Measurements from ENCODE around the gene PATZ1.

The PATZ1 gene

DNA sequence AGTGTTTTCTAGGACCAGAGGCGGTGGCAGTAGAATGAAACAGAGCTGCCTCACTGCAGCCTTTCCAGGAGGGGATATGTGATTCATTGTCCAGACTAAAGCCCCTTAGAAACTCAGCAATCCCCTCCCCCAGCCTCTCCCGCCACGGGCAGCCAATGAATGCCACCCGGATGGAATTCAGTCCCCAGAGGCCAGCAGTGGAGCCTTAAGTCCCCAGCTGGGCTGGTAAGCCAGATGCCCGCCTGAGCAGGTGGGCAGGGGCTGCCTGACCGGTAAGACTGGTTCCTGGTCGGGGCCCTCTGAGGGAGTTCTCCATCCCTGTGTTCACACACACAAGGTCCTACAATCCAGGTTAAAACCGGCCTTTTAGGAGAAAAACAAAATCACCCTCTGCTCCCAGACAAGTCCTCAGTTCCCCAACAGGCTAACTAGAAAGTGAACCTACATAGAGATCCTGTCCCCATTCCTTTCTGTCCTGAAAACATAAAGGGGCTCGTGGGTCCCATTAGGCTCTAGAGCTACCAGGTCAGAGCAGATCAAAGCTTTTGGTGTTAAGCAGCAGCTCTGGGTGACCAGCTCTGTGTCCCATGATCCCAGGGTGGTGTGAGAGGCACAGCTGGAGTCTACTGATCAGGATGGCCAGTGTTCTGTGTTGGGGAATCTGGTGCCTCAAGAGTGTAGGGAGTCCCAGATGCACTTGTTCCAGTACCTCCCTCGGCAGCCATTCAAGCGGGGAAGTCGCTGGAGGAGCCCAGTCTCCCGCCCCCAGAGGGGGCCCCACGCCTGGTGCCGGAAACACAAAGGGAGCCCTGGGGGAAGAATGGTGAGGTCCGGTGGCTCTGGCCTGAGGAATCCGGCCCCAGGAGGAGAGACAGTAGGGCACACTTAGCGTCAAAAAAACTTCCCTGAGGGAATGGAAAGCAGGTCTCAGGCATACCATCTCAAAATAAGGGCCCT lies 2.6 kb downstream of the PATZ1 start:
- no peak for DNase-seq (ENCODE audit: low read depth in 1 of 2, low spot score in 1 of 2)

DNA sequence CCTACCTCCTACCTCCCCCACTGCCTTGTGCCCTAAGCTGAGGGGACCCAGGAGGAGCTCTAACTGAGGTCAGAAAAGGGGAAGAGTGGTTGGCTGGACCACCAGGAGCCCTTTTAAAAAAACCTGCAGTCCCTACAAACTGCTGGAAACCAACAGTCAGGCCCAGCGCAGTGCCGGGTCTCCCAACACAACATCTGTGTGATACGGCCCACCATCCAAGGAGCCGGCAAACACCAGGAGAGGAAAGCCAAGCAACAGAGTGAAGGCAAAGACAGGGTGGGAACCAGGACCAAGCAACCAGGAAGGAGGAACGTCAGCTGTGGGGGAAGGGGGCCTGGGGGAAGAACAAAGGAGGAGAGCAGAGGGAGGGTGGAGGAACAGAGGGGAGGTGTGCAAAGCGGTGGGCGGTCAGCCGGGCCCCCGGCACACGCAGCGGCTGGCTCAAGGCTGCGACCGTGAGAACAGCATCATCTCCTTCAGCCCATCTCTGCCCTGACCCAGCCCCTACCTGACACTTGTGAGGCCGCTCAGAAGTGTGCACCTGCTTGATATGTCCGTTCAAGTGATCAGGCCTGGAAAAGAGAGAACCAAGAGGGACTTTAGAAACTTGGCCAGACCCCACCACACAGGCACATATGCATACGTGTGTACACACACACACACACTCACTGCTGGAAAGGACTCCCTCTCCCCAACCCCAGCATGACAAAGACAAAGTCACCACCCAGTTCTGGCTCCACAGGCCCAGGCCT lies 3.6 kb downstream of the PATZ1 start:
- no peak for DNase-seq (ENCODE audit: low read depth in 1 of 2, low spot score in 1 of 2)

DNA sequence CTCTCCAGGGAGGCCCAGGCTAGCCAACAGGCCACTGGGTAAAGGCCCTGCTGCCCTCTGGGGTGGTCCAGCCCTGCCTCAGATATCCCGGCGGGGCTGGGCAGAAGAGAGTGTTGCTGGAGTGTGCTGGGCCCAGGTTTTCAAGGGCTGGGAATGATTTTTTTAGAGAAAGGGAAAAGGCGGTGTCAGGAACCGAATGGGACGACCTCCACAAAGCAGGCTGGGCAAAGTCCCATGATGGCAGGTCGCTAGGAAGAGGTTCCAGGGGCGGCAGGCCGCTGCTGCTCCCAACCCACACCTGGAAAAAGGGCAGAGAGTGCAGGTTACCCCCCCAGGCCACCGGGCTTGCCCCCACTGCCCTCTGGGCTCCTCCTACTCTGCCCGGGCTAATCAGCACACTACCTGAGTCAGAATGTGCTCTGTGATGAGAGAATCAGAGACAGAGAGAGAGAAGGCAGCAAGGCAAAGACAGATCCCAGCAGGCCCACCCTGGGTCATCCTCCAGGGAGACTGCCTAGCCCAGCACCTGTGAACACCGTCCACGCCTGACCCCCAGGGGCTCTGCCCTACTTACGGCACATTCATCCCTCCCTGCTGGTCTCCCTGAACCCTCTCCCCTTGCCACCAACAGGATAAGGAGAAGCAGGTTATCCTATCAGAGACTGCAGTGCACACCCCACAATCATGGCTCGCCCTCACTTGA lies 4.6 kb downstream of the PATZ1 start:
- no peak for DNase-seq (ENCODE audit: low read depth in 1 of 2, low spot score in 1 of 2)

DNA sequence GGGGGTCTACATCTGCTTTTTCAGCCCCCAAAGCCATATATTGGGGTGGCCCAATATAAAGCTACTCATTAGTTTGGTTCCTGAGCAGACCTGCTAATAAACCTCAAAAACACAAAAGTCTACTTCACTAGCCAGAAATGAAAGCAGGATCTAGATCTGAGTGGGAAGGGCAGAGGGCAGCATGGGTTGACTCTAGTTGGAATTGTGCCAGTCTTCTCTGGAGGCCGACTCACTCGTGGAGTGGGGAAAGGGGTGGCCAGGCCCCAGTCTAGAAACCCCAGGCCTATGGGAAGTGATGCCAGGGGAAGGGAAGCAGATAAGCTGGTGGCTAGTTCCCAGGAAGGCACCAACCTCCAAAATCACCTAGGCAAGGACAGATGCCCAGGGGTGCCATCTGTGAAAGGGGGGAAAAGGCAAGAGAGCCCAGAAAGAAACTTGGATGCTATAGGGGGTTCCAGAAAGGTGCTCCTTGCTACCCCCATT lies 5.3 kb downstream of the PATZ1 start:
- no peak for DNase-seq (ENCODE audit: low read depth in 1 of 2, low spot score in 1 of 2)

DNA sequence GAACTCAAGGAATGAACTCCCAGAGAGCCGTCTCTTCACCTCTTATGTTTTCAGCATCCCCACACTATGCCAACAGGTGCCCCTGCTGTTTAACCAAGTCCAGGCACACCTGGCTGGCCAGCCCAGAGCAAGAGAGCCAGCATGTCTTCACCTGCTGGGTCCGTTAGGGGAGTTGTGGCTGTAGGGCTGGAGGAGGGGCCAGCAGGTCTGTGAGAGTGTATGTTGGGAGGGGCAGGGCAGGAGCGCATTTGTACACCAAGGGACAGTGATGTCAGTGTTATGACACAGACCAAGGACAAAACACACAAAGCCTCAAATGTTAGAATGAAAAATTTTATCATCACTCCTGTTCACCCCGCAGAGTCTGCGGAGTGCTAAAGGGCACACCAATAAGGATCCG lies 5.8 kb downstream of the PATZ1 start:
- no peak for DNase-seq (ENCODE audit: low read depth in 1 of 2, low spot score in 1 of 2)

DNA sequence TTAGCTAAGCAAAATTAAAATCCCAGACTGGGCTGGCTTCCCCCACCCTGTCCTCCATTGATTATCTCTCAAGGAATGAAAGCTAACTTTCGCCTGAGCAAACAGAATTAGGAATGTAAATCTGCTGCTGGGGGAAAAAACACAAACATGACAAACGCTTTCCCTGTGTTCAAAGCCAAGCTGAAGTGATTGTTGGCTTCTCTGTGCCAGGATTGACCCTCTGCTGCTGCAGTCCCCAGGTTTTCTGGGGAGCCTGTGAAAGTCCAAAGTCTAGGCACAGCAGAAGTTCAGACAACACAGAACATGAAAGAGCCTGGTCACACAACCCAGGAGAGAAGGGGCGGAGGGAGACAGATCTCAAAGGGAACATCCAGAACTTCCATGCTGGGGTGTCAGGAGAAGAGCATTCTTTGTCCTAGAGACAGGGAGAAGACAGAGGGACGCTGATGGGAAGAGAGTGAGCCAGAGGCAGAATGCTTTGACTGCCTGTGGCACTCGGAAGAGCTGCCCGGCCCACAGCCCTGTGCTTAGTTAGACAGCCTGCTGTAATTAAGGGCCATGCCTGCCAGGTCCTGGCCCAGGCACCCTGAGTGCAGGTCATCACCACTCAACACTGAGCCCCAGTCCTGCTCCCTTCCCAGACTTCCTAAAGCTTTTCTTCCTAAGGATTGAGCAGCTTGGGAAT lies 6.9 kb downstream of the PATZ1 start:
- DNase-seq (ENCODE audit: low read depth in 1 of 2, low spot score in 1 of 2) = no peak

DNA sequence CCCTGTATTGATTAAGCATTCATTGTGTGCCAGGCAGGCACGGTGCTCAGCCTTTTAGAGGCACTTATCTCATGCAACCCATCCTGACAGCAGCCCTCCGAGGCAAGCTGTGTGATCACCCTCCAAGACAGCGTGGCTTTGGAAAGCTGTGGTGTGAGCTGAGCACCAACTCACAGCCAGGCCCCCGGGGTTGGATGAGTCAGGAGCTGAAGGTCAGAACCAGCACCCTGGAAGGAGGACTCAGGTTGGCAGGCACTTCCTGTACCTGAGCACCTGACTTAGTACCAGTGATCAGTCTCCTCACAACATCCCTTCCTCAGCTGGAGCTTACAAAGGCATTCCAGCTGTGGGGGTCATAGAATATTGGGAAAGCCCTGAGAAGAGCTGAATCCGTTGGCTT lies 9.0 kb downstream of the PATZ1 start:
- no peak for DNase-seq (ENCODE audit: low read depth in 1 of 2, low spot score in 1 of 2)

DNA sequence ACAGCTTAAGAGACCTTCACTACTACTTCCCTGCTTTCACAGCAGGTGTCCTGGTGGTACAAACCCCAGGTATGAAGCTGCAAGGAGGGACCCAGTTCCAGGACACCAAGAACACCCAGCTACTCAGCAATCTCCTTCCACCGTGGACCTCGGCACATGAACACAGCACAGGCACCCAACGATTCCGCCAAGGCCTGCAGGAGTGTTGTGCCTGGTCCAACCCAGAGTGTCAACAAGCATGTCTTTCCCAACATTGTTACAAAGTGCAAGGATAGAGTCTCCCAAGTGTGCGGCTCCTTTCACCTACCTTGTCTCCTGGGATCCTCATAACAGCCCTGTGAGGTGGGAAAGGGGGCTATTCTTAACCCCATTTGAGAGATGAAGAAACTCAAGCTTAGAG lies 11.8 kb downstream of the PATZ1 start:
- DNase-seq (ENCODE audit: low read depth in 1 of 2, low spot score in 1 of 2) = no peak

DNA sequence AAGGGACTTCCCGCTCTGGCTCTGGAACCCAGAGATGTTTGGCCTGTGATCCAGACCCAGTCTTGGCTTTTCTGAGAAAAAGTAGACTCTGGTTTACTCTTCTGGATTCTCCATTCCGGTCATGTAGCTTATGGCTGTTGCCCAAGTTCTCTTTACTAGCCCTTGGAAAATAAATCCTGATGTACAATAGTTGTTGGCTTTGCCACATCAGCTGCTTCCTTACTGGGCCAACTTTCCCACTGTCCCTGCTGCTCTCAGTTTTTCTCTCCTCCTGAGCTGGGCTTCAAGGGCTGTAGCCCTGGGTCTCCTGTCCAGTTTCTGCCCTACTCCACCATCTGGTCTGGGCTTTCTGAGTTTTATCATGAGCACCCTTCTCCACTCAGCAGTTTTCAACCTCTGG lies 12.5 kb downstream of the PATZ1 start:
- DNase-seq (ENCODE audit: low read depth in 1 of 2, low spot score in 1 of 2) = no peak

DNA sequence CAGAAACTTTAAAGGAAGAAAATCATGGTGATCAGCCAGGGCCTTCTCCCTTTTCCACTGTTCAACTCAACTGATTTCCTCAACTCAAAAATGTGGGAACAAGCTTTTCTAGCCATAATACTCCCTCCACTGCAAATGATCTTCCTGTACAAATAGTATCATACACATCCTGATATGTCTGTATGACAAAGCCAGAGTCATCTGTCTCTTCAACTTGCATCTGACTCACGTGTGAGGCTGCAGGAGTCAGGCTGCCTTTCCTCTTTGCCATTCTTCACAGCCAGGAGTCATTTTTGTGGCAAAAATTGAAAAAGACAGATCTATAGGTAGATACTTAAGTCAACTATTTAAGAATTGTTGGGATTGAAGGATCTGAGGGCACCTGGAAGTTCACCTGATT lies 13.3 kb downstream of the PATZ1 start:
- DNase-seq (ENCODE audit: low read depth in 1 of 2, low spot score in 1 of 2) = no peak

DNA sequence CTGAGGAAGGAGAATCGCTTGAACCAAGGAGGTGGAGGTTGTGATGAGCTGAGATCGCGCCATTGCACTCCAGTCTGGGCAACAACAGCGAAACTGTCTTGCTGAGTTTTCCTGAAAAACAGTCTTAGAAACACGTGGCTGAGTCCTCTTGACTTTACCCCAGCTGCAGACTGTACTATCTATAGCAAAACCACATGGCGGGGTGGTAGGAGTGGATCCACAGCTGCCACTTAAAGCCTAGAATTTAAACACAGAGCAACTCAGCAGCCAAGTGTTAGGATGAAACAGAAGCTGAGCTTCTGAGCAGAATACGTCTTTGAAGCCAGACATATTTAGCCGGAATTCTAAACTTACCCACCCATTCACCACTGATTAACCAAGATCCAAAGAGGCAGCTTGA lies 14.1 kb downstream of the PATZ1 start:
- no peak for DNase-seq (ENCODE audit: low read depth in 1 of 2, low spot score in 1 of 2)

DNA sequence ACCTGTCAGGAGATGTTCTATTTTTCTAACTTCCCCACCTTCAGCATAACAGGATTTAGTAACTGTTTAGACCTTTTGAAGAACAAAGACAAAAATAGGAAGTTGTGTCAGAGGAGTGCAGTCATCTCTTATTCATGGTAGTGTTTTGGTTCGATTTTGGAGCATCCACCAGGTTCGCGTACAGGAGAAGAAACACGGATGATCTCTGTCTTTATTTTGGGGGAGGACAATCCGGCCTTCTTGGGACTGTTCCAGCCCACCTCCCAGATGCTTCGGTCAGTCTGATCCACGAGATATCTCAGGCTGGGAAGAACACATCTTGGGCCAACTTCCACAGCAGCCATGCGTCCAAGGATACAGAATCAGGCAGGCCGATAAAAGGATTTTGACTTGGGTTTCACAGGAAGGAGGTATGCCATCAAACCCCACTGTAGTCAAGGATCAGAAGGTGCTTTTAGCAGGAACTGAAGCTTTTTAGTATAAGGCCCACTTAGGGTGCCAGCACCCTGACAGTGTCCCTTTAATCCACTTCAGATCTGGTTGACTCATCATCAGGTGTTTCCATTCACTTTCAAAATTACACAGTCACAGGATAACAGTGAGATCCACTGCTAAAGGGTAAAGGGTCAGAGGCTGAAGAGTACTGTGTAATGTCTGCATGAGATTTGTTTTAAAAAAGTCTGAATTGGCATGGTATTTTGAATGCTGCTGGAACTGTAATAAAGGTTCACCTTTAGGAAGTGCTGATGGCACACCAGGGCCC lies 16.5 kb downstream of the PATZ1 start:
- no peak for DNase-seq (ENCODE audit: low read depth in 1 of 2, low spot score in 1 of 2)

DNA sequence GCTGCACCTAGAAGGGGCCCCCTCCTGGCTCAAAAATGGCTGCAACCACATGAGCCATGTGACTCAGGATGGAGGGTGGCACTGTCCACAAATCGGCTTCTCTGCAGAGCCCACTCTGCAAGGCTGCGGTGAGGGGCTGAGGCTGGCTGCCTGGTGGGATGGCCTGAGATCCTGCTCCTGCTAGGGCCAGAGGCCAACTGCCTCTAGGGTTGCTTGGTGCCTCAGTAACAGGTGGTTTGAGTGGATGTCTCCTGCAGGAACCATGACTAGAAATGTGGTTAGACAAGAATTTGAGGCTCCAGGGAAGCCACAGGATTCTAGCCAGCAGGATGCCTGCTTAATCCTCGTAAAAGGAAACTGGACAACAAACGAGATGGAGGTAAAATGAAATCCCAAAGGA lies 17.1 kb downstream of the PATZ1 start:
- no peak for DNase-seq (ENCODE audit: low read depth in 1 of 2, low spot score in 1 of 2)

DNA sequence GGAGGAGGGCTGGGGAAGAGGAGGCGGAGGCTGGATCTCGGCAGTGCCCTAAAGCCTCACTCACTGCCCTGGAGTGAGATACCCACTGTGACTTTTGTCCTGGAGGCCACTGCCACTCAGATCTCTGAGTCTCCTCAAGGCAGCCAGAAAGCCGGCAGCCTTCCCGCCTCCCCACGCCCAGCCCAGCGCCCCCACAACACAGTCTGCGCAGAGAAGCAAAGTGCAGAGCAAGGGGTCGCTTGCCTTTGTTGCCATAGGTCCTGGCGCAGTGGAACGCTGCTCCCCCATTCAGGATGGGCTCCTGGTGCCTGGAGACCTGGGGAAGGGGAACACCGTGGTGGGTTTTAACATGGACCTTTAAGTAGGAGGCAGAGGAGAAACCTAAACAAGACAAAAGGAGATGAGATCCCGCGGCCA lies 17.6 kb downstream of the PATZ1 start:
- no peak for DNase-seq (ENCODE audit: low read depth in 1 of 2, low spot score in 1 of 2)

DNA sequence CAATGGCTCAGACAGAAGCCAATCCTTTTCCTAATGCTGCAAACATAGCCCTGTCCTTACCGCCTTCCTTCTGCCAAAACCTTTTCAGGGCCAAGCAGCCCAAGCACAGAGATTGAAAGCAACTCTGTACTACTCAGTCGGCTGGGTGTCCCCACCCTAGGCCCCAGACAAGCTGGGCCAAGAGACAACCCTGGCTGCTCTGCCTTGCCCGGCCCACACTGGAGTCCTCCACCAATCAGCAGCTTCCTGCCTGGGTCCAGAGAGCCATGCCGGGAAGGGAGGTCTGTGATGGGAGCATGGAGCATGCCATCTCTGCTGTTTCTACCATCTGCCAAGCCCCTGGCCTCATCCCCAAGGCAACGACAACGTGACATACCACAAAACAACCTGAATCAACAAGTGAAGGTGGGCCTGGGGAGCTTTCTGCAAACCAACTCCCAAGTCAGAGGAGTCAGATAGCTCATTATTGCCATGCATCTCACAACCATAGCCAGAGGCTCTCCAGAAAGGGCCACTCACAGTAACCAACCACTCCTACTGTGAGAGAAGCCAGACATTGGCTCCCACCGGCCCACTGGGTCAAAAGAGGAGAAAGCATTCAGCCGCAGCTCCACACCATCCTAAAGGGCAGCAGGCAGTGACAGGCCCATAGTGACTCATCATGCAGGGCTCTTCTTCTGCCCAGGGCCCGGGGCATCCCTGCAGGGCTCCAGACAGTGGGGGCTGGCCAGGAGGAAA lies 18.2 kb downstream of the PATZ1 start:
- DNase-seq (ENCODE audit: low read depth in 1 of 2, low spot score in 1 of 2) = no peak

DNA sequence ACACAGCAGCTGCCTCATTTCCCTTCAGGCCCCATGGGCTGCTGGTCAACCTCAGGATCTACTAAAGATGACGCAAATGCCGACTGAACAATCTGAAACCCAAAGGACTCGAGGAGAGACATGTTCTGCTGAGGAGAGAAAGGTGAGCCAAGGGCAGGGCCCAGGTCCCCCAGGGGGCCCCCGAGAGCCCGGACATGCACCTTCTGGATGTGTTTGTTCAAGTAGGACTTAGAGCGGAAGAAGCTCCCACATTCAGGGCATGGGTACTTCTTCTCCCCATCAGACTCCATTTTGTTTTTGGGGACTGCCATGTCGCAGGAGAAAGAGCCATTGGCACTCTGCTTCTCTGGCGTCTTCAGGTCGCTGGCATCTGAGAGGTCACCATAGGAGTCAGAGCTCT lies 19.3 kb downstream of the PATZ1 start:
- DNase-seq (ENCODE audit: low read depth in 1 of 2, low spot score in 1 of 2) = no peak

DNA sequence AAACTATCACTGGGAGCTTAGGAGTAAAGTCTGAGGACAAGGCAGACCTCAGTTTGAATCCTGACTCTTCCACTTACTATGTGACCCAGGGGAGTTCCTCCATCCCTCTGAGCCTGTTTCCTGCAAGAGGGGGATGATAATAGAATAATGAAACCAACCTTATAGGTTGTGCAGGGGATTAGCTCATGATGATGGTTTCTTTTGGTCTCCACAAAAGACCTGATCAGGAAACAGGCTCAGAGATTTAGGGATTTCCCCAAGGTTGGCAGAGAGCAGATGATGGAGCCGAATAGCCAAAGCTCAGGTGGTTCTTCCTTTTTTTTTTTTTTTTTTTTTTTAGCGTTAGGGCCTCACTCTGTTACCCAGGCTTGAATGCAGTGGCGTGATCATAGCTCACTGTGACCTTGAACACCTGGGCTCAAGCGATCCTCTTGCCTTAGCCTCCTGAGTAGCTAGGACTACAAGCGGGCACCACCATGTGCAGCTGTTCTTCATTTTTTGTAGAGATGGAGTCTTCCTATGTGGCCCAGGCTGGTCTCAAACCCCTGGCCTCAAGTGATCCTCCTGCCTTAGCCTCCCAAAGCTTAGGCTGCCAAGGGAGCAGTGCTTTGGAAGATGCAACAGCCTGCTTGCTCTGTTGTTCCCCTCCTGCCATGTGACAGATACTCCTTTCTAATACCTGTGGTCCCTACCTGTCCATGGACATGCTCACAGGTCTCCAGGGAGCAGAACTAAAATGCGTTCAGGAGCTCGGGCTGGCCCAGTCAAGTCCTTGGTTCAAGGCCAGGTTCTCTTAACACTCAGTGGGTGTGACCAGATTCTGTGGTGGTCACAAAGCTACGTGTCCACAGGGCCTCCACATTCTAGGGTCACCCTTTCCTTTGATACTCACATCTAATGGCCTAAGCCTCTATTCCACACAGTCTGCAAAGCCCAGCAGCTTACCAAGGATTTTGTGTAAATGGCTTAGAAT lies 22.3 kb downstream of the PATZ1 start:
- no peak for DNase-seq (ENCODE audit: low read depth in 1 of 2, low spot score in 1 of 2)

DNA sequence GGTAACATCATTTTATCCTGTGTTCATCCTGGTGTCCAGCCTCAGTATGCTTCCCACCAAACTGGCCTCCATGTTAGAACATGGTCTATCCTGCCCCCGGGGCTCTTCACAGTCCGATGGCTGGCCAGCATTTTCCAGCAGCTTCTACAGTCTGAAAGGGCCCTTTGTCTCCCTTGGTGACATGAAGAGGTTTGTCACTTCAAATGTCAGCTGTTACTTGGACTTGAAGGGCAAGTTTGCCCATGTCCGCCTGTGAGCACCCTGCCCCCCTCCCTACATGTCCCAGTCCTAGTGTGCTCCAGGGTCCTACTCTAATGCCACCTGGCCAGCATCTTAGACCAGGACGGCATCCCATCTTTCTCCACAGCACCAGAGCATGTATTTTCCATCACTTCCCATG lies 24.7 kb downstream of the PATZ1 start:
- DNase-seq (ENCODE audit: low read depth in 1 of 2, low spot score in 1 of 2) = no peak

Measured in stimulated activated CD4-positive, alpha-beta T cell treated with anti-CD3 and anti-CD28 coated beads, Interleukin-15, amount 100 ng/mL, for 1 hour (primary cell).